Left renal cortex interstitium (tissue), 4 donors: ENCODE measurements around the gene EIF2D. TPM values are rescaled to one million over a fixed set of nuclear protein-coding genes. Genes with fewer than 3 reads are reported as not detected.
"Not testable (repeated sequence)": the region's sequence is repeated elsewhere in the genome, so short reads cannot be mapped to it uniquely, and the experiment has no call there.

Experiments used
- DNase-seq, 4 donors: peaks; one replicate each; pipeline ENCODE4 v3.0.0-alpha.2; 2013; ENCODE audit warnings: low read depth in 4 of 4, low spot score in 2 of 4, missing footprints in 1 of 4
- polyA plus RNA-seq, 4 donors: library from polyadenylated mRNA; unstranded; fragments of 120-200 nt; gene quantifications; one replicate each; pipeline ENCODE4 v1.2.1, GENCODE V29; 2013; ENCODE audit not compliant: insufficient read length in 4 of 4

The EIF2D gene
- polyA plus RNA-seq, 4 donors: 80.7 to 90.1 (median 84.0) TPM

DNA sequence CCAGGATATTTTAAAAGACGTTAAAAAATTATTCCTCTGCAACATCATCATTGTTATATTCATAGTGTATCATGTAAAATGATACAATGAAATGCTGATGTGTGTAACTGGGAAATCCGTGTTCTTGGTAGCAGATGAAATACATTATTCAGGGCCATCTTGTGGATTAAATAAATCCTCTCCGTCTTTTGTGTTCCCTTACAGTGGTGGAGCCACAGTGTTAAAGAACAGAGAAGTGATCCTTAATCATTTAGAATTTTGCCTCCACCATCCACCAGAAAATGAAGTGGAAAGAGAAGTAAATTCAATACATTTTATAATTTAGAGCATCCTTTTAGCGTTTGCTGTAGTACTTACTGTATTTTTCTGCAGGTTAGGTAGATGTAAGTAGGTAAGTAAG is 24.4 kb upstream of the EIF2D start:
- no peak for DNase-seq

DNA sequence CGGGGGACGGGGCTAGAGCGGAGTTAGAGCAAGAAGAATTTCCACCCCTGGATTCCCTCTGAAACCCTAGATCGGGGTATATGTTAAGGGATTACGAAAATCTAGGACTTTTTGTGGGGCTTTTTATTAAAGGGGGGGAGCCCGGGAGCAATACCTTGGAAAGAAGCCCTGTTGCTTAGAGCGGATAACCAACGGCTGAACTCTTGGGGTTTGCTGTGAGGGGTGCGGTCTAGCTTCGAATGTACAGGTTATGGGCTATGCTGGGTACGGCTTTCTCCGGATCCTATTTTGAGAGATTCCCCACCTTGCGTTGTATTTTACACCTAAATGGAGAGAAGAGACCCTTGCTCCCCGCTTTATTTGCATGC is 23.7 kb upstream of the EIF2D start:
- no peak for DNase-seq

DNA sequence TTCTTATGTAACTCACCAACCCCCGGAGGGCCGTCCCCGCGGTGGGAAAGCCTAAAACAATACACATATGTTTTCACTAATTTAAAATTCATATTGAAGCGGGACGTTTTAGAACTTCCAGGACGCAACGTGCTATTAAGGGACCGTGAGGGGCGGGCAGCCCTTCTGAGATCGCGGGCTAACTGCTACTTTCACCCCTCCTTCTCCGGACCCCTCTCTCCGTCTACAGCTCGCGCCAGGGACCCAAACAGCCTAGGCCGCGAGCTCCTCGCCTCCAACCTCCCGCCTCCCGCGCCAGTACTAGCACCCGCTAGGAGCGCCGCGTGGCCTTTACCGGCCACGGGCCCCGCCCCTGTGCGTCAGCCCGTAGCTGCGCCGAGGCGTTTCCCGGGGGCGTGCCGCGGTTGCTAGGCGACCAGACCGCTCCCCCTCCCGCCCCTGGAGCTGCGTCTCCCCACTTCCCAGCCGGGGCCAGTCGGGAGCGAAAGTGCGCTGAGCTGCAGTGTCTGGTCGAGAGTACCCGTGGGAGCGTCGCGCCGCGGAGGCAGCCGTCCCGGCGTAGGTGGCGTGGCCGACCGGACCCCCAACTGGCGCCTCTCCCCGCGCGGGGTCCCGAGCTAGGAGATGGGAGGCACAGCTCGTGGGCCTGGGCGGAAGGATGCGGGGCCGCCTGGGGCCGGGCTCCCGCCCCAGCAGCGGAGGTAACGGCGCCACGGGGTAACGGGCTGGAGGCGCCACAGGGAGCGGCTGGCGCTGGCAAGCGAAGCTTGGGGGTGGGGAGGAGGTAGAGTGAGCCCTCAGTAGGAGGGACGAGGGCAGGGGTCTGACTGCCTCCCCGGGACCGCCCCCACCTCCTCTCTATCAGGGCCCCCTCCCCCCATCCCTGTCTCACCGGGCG is 23.1 kb upstream of the EIF2D start, which contains the start of gene DYRK3:
TSS of gene DYRK3 (plus strand) at position 457 of the 898 bp plus-strand sequence. CDS start at position 625, 168 bp downstream.
- peak; percentile 48 to 79 (median 72) for DNase-seq

DNA sequence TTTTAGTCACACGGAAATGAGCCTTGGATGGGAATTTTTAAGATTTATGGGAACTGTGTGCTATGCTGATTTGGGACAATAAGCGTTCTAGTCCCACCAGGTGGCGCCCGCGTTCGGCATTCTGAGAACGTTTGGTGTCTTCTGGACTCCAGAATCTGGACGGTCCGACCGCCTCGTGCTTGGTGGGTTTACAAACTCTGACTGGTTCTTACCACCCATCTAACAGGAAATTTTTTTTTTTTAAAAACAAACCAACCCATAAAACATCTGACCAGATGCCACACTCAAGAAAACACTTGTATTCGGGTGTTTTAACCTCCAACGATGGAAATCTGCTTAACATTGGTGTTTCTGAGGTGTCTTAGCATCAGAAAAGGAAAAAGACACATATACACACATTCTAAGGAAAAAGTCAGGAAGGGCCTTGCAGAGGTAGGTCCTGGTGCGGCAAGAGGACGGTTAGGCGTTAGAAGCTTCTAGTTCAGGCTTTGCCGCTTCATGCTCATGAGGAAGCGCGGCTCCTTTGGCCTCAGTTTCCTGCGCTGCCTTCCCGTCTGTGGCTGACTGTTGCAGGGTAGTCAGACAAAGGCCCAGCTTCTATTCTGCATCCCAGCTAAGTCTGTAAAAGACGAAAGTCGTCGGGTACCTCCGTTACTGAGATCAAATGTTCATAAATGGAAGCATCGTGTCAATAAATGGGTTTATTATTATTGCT is 22.3 kb upstream of the EIF2D start:
- peak in 3 of 4 donors; percentile 65 to 81 (median 66) for DNase-seq

DNA sequence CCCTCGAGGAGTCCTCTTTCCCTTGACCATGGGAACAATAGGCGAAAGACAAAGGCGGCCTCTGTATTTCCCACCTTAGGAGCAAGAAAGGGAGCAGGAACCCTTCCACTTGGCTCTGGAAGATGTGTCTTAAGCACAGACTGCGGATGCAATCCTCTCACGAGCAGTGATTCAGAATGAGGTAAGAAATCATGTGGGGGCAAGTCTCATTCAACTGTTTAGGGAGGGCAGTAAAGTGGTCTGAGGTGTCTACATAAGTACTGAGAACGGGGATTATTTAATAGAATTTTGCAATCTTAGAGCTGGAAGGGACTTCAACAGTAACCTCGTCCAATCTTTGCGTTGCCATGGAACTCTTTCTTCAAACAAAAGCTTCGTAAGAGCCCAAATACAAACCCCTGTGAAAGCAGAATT is 21.4 kb upstream of the EIF2D start:
- no peak for DNase-seq

DNA sequence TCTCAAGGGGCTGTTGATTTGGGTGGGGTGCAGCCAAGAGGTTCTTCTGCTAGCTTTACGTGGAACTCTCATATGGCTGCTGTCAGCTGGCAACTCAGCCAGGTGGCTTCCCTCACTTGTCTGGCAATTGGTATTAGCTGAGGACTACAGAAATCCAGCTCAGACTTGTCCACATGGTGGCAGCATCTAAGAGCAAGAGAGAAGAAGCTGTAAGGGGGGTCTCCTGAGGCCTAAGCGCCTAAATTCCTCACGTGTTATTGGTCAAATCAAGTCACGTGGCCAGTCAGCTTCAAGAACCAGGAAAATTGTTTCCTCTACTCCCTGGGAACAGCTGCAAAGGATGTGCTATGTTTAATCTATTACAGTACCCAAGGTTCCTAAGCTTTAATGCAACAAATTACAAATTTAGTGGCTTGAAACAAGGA is 18.8 kb upstream of the EIF2D start:
- DNase-seq: peak in 2 of 4 donors; percentile 47 to 80

DNA sequence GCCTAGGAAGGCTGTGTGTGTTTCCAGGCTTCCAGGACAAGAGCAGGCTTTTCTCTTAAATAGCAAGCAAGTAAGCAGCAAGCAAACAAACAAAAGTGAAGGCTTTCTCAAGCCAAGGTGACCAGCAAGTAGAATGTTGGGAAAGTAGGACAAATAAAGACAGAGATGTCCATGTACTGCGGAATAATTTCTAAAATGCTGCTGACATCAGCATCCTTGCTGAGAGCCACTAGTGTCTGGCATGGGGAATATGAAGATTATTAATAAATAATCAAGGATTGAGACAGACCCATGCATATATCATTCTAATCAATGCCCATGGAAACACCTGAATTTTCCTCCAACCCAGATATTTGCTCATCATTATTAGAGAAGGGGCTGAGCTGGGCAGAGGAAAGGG is 16.7 kb upstream of the EIF2D start:
- no peak for DNase-seq

DNA sequence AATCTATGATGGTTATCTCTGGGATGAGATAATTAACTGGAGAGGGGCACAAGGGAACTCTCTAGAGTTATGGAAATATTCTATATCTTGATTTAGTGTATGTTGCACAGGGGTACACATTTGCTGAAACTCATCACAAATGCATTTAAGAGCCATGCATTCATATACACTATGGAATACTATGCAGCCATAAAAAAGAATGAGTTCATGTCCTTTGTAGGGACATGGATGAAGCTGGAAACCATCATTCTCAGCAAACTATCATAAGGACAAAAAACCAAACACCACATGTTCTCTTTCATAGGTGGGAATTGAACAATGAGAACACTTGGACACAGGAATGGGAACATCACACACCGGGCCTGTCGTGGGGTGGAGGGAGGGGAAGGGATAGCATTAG is 14.1 kb upstream of the EIF2D start:
- not testable (repeated sequence) for DNase-seq

DNA sequence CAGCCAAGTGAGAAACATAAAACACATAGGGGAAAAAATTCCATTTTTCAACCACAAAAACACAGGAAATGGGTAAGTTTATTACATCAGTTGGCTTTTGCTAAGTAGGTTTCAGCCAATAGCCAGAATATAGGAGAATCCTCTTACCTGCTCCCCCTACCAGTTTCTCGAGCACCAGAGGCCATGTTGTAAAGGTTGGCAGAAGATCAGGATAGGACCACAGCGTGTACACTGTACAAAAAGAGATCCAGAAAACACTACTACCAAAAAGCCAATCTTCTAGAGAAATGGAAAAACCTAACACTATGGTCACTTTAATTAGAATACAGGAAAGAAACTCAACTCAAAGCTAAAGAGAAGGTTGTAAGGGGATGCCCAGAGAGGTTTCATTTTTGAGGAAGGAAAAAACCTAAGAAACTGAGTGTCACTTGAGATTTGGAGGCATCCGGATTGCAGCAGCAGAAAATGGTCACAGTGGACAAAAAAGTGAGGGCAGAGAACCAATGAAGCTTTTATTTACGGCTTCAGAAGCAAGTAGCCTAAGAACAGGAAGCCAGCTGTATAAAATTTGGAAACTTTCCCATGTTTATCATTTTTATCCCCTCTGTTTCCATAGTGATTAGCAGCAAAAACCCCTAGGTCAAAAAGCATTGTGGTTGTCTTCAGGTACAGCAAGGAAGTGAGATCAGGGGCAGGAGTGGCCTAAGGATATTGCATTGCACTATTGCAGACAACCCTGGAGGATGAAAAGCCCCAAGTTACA is 2.9 kb downstream of the EIF2D start:
- no peak for DNase-seq

DNA sequence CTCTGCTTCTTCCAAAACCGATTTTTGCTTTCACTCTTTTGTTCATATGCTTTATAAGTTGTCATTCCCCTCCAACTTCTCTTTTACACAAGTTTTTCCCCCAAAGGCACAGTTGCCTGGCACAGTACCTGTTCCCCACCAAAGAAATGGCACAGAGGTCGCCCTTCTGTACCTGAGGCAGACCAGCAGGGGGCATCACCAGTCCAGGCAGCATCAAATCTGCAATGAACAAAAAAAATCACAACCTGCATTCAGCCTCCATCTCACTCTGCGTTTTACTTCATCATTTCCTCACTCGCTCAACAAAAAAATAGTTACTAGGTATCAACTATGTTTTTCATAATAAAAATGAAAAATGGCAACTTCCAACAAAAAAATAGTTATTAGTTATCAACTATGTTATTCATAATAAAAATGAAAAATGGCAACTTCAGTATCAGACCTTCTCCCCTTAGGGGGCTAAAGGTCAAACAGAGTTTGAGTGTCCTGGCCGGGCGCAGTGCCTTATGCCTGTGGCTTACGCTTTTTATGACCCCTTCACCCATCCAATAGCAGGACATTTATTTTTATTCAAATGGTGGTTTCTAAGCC is 4.1 kb downstream of the EIF2D start:
- no peak for DNase-seq

DNA sequence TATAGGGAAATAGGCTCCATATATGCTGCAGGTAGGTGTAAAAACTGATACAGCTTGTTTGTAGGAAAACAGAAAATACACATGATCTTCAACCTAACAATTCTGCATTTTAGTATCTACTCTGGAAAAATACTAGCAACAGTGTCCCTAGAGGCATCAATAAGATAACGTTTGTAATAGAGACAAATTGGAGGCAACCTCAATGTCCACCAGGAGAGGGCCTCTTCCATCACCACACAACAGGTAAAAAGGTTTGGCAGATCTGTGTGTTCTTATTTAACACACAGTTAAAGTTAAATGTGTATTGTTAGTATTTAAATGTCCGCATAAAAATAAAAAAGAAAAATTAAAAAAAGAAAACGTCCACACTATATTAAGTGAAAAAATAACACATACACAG is 5.4 kb downstream of the EIF2D start:
- no peak for DNase-seq

DNA sequence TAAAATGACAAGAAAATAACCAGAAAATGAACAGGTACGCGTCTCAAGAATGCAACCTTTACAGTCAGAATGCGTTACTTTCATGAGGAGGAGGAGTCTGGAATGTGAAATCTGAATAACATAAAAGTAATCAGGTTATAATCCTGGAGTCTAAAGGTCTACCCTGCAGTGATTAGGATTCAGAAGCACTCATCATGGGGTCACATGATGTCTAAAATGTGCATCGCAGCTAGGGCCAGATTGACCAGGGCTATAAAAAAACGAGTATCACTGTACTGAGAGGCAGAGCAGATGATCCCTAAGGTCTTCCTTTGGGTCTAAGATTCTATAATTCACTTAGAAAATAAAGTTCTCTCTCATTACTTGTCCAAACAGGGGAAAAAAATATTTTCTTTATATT is 7.4 kb downstream of the EIF2D start:
- no peak for DNase-seq

DNA sequence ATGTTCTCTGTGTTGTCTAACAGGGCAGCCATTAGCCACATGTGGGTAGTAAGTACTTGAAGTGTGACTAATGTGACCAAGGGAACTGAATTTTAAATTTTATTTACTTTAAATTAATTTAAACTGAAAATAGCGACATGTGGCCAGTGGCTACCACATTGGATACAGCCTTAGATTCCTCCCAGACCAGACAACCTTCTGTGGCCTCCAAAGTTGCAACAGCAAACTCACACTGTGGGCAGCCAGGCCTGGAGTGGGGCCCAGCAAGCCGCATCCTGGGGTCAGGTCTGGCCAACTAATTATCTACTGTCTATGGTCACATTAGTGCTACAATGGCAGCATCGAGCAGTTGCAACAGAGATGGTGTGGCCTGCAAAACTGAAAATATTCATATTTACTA is 11.7 kb downstream of the EIF2D start:
- DNase-seq: no peak

DNA sequence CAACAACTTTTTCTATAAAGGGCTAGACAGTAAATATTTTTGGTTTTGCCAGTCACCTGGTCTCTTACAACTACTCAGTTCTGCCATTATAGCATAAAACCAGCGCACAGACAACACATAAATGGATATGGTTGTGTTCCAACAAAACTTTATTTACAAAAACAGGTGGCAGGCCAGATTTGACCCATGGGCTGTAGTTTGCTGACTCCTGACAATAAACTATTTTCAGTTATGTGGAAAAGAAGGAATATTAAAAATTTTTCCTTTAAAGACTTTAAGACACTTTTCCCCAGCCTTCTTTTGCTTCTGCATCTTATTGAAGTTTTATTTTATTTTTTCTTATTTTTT is 16.0 kb downstream of the EIF2D start:
- DNase-seq: no peak

DNA sequence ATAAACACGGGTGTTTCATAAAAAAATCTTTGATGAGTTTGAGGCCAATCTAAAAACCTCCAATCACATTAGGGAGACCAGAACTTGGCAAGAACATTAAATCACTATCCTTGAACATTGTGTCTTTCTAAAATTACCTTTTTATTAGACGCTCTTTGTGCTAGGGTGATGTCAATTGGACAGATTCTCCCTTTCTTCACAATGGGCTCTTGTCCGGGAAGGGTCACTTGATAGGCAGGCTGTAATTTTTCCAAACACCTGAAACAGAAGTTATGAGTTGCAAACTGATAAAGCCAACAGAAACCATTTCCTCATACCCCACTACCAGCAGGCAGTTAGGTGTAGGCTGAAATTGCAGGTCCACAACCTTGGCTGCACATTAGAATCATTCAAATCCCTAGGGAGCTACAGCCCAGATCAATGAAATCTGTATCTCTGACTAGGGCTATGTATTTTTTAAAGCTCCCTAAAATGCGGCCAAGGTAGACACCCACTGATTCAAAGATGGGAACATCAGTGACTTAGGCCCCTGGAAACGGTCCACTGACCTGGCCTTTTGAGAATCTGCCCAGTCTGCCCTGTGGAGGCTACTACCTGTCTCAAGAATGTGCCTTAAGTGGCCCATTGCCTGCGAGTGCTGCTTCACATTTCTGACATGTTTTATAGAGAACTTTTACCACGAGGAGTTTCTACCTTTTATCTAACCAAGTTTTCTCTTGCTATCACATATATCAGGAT is 16.5 kb downstream of the EIF2D start:
- no peak for DNase-seq

DNA sequence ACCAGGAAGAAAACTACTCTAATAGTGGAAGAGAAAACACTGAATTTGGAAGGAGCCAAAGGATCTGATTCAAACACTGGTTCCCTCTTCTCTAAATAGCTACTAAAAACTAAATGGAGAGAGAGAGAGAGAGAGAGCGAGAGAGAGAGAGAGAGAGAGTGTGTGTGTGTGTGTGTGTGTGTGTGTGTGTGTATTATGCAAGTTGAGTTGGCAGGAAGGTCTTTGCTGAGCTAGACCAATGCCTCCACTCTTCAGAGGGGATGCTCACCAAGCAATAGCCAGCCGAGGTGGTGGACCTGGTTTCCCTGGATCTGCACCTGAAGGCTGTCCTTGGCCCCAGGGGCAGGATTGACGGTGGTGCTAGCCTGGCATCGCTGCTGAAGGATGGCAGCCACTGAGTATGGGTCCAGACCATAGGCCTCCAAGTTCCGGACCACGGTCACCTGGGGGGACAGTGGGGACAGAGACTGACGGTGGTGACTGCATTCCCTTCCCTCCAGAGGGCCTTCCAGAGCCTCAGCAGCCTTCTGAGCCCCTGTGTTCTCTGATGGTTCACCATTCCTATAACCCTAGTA is 18.8 kb downstream of the EIF2D start:
- DNase-seq: no peak

DNA sequence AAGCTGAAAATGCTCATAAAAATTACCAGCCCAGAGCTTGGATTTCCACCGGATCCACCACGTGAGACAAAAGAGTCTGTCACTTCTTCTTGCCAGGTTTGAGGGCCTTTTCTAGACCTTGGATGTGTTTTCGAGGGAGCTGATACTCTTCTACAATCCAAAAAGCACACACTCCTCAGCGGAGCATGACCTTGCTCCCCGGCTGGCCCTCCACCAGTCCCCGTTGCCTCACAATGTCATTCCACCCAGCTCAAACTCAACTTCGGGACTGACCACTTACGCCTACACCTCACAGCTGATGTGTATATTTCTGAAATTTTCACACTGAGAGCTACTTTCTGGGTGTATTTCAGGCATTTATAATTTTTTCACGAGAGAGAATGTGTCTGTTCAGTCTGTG is 20.6 kb downstream of the EIF2D start:
- DNase-seq: no peak

DNA sequence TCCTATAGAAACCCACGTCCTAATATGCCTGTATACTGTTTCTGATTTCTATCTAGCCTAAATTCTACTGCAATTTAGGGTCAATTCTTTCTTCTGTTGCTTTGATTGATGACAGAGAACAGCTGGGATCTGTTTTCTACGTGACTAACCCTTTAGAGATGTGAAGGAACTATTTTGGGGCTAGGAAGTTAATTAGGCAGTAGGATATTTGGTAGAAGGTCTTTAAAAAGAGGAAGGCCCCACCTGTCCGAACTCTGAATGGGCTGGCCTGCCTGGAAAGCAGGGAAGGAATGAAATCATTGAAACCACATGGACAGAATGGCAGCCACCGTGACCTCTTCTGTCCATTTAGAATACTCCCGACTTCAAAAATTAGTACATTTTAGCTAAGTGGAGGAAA is 21.0 kb downstream of the EIF2D start:
- DNase-seq: no peak

DNA sequence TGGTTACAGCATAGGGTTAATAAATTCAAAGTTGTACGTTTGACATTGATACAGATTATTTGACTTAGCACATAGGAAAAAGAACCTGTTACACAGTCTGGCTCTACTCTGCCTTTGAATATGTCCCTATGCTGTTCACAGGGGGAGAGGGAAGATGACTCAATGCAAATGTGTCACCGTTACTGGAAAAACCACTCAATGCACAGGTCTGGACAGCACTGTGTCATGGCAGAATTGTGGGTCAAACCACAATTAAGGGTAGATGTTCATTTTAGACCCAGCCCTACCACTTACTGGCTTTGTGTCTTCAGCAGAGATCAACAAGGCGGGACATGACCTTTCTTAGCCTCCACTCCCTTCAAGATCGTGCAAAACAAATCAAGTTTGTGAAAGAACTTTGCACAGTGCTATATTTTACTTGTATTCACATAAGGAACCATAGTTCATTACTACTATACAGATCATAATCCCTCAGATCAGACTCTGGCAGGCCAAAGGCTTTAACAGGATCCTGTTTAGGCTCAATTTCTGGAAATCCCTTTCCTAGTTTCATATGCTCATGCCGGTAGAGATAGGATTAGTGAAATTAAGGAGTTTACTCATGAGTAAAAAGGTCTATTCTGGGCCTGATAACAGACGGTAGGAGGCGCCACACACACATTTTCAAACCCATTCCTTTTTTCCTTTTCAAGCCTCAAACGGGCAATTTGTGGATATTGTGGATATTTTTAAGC is 22.1 kb downstream of the EIF2D start:
- no peak for DNase-seq
